KMS-11 (cell line): Measurements from ENCODE around the gene SEC14L2.

ENCODE experiments used
- H2AFZ ChIP-seq: fragments of 200-600 bp; sonication (generic); 2 replicates; pipeline ENCODE4 v1.6.1; 2016; ENCODE audit warnings: antibody characterized with exemption, mixed run types, low read depth
- H3K27ac ChIP-seq: fragments of 200-600 bp; sonication (generic); 2 replicates; pipeline ENCODE4 v1.6.1; 2016; ENCODE audit warnings: mild to moderate bottlenecking, mixed run types
- H3K27me3 ChIP-seq: fragments of 200-600 bp; sonication (generic); 2 replicates; pipeline ENCODE4 v1.6.1; 2017; ENCODE audit warnings: mild to moderate bottlenecking, low read depth, mixed run types, moderate library complexity; ENCODE audit not compliant: insufficient read depth
- H3K36me3 ChIP-seq: fragments of 200-600 bp; sonication (generic); 2 replicates; pipeline ENCODE4 v1.6.1; 2017; ENCODE audit warnings: mild to moderate bottlenecking, mixed run types; ENCODE audit not compliant: insufficient read depth
- H3K4me1 ChIP-seq: fragments of 200-600 bp; sonication (generic); 2 replicates; pipeline ENCODE4 v1.6.1; 2016; ENCODE audit warnings: mild to moderate bottlenecking, low read depth, mixed run types; ENCODE audit not compliant: poor library complexity, severe bottlenecking
- H3K4me2 ChIP-seq: fragments of 200-600 bp; sonication (generic); 2 replicates; pipeline ENCODE4 v1.7.0; 2016; ENCODE audit warnings: mild to moderate bottlenecking, mixed run types
- H3K4me3 ChIP-seq: fragments of 200-600 bp; sonication (generic); IDR thresholded peaks from 2 replicates; pipeline ENCODE4 v1.6.1; 2017; ENCODE audit warnings: low read depth, low read length, mixed read lengths; ENCODE audit not compliant: insufficient read depth
- H3K79me2 ChIP-seq: fragments of 200-600 bp; sonication (generic); 2 replicates; pipeline ENCODE4 v1.6.1; 2016; ENCODE audit warnings: low read depth, mixed run types; ENCODE audit not compliant: insufficient read depth
- H3K9ac ChIP-seq: fragments of 200-600 bp; sonication (generic); 2 replicates; pipeline ENCODE4 v1.6.1; 2016; ENCODE audit warnings: mild to moderate bottlenecking, mixed run types
- H4K20me1 ChIP-seq: fragments of 200-600 bp; sonication (generic); 2 replicates; pipeline ENCODE4 v1.6.1; 2016; ENCODE audit warnings: mild to moderate bottlenecking, mixed run types; ENCODE audit not compliant: insufficient read depth
- TF ChIP-seq, protein P1 (sequence below): fragments of 200-600 bp; sonication (generic); conservative IDR thresholded peaks from 2 replicates; pipeline ENCODE4 v1.6.1; 2017; ENCODE audit warnings: low read depth, mild to moderate bottlenecking, antibody characterized with exemption, low read length, moderate library complexity, mixed read lengths

Gene SEC14L2

DNA sequence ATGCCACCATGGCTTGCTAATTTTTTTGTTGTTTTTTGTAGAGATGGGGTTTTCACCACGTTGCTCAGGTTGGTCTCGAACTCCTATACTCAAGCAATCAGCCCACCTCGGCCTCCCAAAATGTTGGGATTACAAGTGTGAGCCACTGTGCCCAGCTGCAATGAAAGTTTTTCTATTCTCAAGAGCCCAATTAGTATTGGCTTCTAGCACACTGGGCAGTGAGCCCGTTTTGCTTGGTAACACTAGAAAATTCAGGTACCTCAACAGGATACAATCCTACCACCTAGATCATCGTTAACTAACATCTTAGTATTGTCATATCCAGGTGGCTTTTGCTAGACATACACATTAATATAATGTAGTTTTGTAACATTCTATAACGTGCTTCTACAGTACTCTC, 56.0 kb downstream of the SEC14L2 start:
- Histone ChIP-seq H4K20me1 (no peaks in the 10 kb centered on the region), H3K4me3 (no peak overlapping the region), H3K4me1 (peaks cover 4% of the 10 kb centered on the region), H3K9ac (no peak overlapping the region), H3K27ac (no peak overlapping the region), H2AFZ (no peak overlapping the region), H3K79me2 (no peaks in the 10 kb centered on the region), H3K4me2 (no peak overlapping the region), H3K36me3 (no peaks in the 10 kb centered on the region), H3K27me3 (peaks cover 16% of the 10 kb centered on the region; the same call in 1 of the 2 replicates)
- TF ChIP-seq, protein P1, sequence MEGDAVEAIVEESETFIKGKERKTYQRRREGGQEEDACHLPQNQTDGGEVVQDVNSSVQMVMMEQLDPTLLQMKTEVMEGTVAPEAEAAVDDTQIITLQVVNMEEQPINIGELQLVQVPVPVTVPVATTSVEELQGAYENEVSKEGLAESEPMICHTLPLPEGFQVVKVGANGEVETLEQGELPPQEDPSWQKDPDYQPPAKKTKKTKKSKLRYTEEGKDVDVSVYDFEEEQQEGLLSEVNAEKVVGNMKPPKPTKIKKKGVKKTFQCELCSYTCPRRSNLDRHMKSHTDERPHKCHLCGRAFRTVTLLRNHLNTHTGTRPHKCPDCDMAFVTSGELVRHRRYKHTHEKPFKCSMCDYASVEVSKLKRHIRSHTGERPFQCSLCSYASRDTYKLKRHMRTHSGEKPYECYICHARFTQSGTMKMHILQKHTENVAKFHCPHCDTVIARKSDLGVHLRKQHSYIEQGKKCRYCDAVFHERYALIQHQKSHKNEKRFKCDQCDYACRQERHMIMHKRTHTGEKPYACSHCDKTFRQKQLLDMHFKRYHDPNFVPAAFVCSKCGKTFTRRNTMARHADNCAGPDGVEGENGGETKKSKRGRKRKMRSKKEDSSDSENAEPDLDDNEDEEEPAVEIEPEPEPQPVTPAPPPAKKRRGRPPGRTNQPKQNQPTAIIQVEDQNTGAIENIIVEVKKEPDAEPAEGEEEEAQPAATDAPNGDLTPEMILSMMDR, result no peak

DNA sequence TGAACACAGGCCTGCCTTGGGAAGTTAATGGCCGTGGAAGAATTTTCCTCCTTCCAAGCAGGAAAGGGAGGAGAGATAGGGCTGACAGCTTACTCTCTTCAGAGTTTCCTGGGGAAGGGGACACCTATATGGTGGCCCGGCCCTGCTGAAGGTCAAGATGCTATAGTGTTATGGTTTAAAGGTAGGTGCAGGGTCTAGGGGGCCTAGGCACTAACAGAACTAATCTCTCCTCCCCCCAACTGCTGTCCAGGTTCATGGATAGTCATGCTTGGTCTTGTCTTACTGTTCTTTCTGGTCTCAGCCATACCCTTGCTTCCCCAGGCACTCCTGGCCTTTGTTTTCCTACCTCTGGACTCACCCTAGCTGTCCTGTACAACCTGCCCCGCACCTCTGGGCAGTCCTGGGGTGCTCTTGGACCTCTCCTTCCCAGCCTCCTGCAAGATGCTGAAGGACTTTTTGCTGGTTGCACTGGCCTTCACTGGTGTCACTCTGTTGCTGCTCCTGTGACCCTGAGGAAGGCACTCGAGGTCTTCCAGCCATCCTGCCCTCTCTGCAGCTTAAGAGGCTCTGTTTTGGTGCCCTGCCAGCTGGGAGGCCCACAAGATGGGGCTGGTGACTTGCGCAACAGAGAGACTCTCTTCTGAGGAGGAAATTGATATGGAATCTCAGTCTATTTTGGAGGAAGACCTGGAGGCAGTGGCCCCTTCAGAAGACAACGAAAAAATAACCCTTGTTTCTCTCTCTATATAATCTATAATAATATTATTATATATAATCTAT, 57.1 kb downstream of the SEC14L2 start:
- no peaks in the 10 kb centered on the region for H3K79me2 ChIP-seq
- TF ChIP-seq, protein P1, result no peak
- no peak overlapping the region for H3K9ac ChIP-seq
- H3K4me1 ChIP-seq, result peaks cover 5% of the 10 kb centered on the region
- H2AFZ ChIP-seq, result no peak overlapping the region
- no peak overlapping the region for H3K4me3 ChIP-seq
- no peak overlapping the region for H3K27ac ChIP-seq
- no peak overlapping the region for H3K4me2 ChIP-seq
- H3K36me3 ChIP-seq, result no peaks in the 10 kb centered on the region
- H3K27me3 ChIP-seq, result peaks cover 16% of the 10 kb centered on the region; the same call in 1 of the 2 replicates
- H4K20me1 ChIP-seq, result no peaks in the 10 kb centered on the region

DNA sequence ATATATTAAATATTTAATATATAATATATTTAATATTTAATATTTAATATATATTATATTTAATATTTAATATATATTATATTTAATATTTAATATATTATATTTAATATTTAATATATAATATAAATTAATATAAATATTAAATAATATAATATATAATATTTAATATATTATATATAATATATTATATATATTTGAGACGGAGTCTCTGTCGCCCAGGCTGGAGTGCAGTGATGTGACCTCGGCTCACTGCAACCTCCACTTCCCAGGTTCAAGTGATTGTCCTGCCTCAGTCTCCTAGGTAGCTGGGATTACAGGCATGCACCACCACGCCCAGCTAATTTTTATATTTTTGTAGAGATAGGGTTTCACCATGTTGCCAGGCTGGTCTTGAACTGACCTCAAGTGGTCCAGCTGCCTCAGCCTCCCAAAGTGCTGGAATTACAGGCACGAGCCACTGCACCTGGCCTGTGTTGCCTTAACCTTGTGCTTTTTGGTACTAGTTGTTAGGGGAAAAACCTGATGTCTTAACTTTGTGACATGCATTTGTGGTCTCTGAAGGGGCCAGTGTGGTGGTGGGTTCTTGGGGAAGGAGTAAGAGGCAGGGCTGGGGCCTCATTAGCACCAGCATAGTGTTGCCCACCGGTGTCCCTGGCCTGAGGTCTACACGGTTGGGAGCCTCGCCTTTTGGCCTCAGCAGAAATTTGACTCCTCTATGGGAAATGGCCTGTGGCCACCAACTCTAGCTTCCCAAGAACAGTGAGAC, 58.4 kb downstream of the SEC14L2 start:
- H3K27ac ChIP-seq, result no peak overlapping the region
- TF ChIP-seq, protein P1, result no peak
- peaks cover 16% of the 10 kb centered on the region; the same call in 1 of the 2 replicates for H3K27me3 ChIP-seq
- no peak overlapping the region for H3K4me3 ChIP-seq
- no peaks in the 10 kb centered on the region for H4K20me1 ChIP-seq
- no peak overlapping the region for H2AFZ ChIP-seq
- H3K79me2 ChIP-seq, result no peaks in the 10 kb centered on the region
- peaks cover 17% of the 10 kb centered on the region for H3K4me1 ChIP-seq
- H3K9ac ChIP-seq, result no peak overlapping the region
- no peaks in the 10 kb centered on the region for H3K36me3 ChIP-seq
- H3K4me2 ChIP-seq, result no peak overlapping the region

DNA sequence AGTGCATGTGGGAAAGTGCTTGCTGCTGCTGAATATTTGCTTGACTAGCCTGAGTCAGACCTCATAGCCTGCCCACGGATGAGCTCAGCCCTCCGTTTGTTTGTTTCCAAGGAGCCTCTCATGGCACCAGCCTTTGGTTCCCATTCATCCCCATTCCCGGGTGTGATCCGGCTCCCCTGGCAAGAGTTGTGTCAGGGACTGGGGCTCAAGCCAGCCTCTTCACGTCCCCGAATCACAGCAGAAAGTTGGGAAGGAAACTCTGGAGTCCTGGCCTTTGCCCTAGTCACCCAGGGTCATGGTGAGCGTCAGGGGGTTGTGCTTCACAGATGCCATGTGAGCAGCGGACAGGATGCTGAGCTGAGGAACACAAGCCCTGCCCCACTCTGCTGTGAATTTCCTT, 61.2 kb downstream of the SEC14L2 start:
- no peak overlapping the region for H3K4me3 ChIP-seq
- no peaks in the 10 kb centered on the region for H3K79me2 ChIP-seq
- TF ChIP-seq, protein P1, result no peak
- H3K27ac ChIP-seq, result no peak overlapping the region
- no peak overlapping the region for H3K9ac ChIP-seq
- no peaks in the 10 kb centered on the region for H4K20me1 ChIP-seq
- no peaks in the 10 kb centered on the region for H3K36me3 ChIP-seq
- no peak overlapping the region for H3K4me2 ChIP-seq
- no peak overlapping the region for H2AFZ ChIP-seq
- H3K4me1 ChIP-seq, result peaks cover 14% of the 10 kb centered on the region
- H3K27me3 ChIP-seq, result peaks cover 10% of the 10 kb centered on the region; the same call in 1 of the 2 replicates
